ENCODE data around the gene KRCC1. TPM values are rescaled to one million over a fixed set of nuclear protein-coding genes. Genes with fewer than 3 reads are reported as not detected.
A peak's percentile ranks its signal among the peaks of the same experiment; 100 is the strongest.

Gene KRCC1
- 10 to 100 TPM; 31.7 to 43.7 (median 36.4) TPM for polyA plus RNA-seq (ENCODE audit: insufficient read length in 10 of 10)
- long read RNA-seq, donor 1, transcript KRCC1-201 (4 exons, 1,753 nt): major isoform, 12 of 17 reads
- long read RNA-seq, donor 1, partial matches to known transcripts: 5 of 17 reads
- long read RNA-seq, donor 1, other reads (novel, unspliced or antisense): 0 of 17 reads
- long read RNA-seq, donor 2, transcript KRCC1-201 (4 exons, 1,753 nt): major isoform, 18 of 18 reads
- long read RNA-seq, donor 2, partial matches to known transcripts: 0 of 18 reads
- long read RNA-seq, donor 2, other reads (novel, unspliced or antisense): 0 of 18 reads
- long read RNA-seq, donor 3: 0 reads
- long read RNA-seq, donor 4, transcript KRCC1-201 (4 exons, 1,753 nt): major isoform, 10 of 10 reads
- long read RNA-seq, donor 4, partial matches to known transcripts: 0 of 10 reads
- long read RNA-seq, donor 4, other reads (novel, unspliced or antisense): 0 of 10 reads
- long read RNA-seq, donor 5, transcript KRCC1-201 (4 exons, 1,753 nt): major isoform, 15 of 171 reads
- long read RNA-seq, donor 5, partial matches to known transcripts: 123 of 171 reads
- long read RNA-seq, donor 5, other reads (novel, unspliced or antisense): 33 of 171 reads
- long read RNA-seq, donor 6, transcript KRCC1-201 (4 exons, 1,753 nt): major isoform, 5 of 11 reads
- long read RNA-seq, donor 6, partial matches to known transcripts: 6 of 11 reads
- long read RNA-seq, donor 6, other reads (novel, unspliced or antisense): 0 of 11 reads
- long read RNA-seq, donor 7, transcript KRCC1-201 (4 exons, 1,753 nt): major isoform, 11 of 11 reads
- long read RNA-seq, donor 7, partial matches to known transcripts: 0 of 11 reads
- long read RNA-seq, donor 7, other reads (novel, unspliced or antisense): 0 of 11 reads
- long read RNA-seq, donor 8, transcript KRCC1-201 (4 exons, 1,753 nt): major isoform, 14 of 14 reads
- long read RNA-seq, donor 8, partial matches to known transcripts: 0 of 14 reads
- long read RNA-seq, donor 8, other reads (novel, unspliced or antisense): 0 of 14 reads
- long read RNA-seq, donor 9, partial matches to known transcripts: 0 of 2 reads
- long read RNA-seq, donor 9, other reads (novel, unspliced or antisense): 0 of 2 reads

DNA sequence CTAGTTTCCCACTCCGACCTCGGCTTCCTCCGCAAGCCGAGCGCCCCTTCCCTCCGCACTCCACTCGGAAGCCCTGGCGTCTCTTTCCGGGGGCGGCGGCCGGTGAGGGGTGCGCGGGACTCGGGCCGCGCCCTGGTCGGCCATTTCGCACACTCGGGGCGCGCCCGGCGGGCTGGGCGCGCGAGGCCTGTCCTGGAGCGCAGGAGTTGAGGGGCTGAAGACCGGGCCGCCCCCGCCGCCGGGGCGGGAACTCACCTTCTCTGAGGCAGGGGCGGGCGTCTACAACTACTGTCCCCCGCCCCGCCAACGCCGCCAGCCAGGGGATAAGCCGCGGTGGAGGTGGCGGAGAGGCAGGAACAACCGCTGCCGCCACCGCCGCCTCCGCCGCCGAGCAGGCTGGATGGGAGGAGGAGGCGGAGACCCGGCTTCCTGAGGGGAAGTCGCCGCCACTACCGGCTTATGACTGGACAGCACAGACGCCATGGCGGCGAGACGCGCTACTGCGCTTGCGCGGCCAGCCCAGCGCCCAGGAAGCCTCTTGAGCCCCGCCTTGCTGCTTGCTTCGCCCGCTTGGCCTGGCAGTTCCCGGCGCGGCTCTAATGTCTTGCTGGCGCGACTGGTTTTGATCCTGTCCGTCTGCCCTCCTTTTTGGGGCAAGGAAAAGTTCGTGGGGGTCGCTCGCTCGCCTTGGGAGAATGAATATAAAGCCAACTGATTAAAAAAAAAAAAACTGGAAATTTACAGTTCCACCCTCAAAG is at the start of gene KRCC1:
Gene KRCC1 (minus strand): TSS at position 413 of the 758 bp plus-strand sequence. CDS start 27,220 bp downstream, outside the sequence.
- DNase-seq: peak; percentile 96 to 98 (median 96)

DNA sequence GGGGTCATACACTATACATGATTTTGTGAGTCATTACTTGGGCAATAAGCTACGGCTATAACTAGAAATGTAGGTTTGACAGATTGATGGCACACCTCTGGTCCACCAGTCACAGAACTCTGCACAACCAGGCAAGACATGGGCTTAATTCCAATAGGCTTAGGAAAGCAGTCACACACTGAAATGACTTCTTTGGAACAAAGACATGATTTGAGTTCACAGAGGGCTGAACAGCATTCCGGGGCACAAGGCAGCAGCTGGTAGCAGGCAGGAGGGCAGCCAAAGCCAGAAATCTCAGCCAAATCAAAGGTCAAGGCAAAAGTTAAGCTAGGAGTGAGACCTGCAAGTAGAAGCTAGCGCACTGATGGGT is 44.9 kb upstream of the KRCC1 start:
- peak in 2 of 3 donors; percentile 20 to 38 for DNase-seq

DNA sequence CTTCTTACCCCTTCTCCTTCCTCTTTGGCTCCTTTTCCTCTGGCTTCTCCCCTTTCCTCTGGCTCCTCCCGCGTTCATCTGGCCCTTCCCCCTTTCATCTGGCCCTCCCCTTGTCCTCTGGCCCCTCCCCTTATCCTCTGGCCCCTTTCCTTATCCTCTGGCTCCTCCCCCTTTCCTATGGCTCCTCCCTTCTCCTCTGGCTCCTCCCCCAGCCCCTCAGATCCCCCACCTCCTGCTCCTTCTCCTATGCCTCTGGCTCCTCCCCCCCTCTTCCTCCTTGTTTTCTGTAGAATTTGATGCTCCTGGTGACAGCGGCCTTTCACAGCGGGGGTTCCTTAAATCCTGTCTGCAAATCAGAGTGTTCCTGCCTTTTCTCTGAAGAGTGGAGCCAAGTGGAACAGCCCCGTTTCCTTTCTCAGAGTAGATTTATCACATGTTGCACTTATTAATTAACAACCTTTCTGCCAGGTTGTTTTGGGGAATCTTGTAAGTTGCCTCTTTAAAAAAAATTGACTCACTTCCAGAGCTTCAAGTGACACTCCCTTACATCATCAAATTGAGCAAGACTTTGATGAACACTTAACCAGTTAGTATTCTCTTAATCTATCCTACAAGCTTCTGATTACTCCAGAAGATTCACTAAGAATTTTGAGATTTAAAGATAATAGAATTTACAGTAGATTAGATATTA is 44.4 kb upstream of the KRCC1 start:
- no peak for DNase-seq

DNA sequence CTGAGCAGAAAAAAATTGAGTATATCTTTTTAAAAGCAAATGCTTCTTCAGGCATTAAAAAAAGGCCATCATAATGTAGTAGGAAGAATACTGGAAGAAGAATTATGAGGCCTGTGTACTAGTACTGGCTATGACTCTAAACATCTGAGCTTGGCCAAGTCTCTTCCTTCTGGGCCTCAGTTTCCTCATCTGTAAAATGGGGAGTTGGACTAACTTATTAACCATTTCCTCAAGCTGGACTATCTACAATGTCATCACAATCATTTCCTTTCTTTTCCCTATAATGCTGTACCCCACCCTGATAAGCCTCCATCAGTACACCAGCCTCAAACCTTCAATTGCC is 42.9 kb upstream of the KRCC1 start:
- DNase-seq: no peak

DNA sequence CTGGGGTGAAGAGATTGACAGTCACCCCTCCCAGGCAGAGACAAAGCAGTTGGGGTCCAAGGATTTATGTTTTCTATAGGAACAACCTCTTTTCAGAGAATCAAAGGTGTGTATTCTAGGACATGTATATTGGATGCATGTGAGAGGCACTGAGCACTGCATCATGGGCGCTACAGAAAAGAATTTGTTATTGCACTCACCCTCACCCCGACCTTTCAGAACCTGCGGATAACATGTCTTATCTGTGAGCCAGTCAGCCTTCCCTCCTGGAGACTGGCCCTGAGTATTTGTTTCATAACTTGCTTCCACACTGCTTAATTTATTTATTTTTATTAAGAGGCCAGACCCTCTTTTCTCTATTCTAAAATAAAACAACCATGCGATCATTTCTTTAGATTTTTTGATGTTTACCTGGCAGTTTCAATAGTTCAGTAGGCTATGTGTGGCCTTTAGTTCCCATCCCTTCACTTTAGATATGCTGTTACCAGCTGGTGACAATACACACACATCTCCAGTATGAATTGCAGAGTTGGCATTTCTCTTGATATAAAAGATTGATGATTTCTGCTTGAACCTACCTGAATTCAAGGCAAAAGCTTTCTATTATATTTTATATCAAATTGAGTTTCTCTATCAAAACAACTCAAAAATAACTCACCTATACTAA is 42.4 kb upstream of the KRCC1 start:
- no peak for DNase-seq

DNA sequence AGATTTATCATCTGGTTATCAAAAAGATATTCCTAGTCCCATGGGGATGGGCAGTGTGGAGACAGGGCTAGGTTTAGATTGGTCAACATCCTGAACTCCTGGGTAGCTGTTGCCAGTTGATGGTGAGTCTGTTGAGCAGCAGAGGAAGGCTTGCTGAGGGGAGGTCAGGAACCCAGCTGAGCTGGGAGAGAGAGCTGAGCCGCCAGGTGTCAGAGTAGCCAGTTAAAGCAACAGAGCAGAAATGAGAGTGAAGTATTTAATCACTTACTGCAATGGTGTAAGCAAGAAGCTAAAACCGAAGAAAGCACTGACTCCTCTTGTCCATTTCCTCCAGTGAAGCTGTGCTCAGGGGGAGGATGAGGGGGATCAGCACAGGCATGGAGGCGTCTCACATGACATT is 41.6 kb upstream of the KRCC1 start:
- DNase-seq: no peak

DNA sequence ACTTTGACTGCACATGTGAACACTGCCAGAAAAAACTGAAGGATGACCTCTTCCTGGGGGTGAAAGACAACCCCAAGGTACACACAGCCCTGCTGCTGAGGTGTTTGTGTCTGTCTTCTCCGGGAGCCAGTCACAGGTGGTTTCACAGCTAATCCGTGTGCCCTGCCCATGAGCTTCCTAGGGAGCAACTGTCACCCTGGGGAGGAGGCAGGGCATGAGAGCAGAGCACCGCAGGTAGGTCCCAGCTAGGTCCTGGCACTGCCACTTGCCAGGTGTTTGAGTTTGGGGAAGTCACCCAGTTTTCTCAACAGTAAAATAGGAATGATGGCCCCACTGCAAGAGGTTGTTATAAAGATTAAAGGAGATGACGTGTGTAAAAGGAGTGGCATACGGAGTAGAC is 41.1 kb upstream of the KRCC1 start:
- DNase-seq: no peak

DNA sequence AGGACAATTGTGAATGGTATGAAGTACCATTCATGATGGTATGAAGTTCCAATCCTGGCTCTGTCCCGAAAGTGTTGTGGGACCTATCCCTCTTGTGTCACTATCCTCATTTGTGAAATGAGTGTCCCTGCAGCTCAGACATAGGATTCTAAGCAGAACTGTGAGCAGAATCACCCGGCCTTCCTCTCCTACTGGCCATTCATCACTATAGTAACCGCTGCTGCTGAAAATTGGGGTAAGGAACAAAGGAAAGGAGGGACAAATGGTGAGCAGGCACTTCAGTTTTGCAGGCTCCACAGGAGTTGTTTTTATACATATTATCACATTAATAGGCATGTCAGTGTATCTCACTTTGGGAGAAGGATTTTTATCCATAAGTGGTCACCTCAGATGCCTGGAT is 39.4 kb upstream of the KRCC1 start:
- no peak for DNase-seq

DNA sequence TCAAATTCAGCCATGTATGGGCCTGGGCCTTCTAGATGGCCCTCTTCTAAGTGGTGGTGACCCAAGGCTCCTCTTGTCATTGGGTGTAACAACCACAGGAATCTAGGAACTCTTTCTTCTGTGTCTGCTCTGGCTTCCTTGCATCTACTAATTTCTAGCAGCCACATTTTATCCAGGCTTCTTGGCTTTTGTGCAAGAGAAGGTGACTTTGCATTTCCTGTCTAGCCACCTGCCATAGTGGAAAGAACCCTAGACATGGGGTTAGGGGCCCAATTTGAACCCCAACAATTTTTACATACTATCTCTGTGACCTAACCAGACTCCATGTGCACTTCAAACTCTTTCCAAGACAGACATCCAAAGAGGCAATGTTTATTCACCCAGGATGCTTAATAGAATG is 37.2 kb upstream of the KRCC1 start:
- no peak for DNase-seq

DNA sequence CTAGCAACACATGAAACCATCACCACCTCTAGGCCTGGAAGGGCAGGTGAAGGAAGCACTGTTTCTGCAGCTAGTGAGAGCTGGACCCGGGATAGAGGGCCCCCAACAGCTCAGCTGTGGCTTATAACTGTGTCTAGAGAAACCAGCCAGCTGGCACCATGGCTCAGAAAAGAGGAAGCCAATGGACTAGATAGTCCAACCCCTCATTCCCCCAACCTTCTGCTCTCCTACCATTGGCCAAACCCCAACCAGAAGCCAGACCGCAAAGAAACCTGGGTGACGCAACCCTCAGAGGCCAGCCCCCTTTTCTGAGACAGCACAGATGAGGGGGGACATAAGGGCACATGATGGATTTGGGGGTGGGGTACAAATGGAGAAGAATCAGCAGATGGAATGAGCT is 36.4 kb upstream of the KRCC1 start:
- DNase-seq: no peak

DNA sequence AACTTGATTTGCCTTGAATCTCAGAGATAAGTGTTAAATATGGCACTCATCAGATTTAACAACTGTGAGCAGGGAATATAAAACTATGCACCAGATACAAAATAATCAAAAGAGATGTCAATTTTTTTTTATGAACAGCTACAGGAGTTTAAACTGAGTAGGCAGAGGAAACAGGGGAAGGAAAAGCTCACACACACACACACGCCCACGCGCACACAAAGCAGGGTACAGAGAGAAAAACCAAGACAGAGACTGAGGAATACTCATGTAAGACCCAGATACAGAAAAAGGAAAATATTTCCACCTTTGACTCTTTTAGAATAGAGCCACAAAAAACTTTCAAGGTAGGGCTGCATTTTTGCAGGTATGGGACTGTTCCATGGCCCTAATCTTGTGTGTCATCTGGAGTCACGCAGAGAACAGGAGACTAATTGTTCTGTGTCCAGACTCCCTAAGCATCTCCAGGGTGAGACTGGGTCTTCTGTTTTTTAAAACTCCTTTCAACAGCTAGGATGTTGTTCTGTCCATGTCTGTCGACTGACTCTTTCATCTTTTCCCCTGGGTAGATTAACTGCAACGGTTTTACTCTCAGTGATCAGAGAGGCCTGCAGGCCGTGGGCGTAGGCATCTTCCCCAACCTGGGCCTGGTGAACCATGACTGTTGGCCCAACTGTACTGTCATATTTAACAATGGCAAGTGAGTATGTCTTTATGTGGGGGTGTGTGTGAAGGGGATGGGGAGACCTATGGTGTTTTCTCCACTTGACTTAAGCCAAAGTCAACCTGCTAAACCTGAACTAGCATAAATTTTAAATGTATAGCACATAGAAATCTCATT is 35.1 kb upstream of the KRCC1 start:
- no peak for DNase-seq

DNA sequence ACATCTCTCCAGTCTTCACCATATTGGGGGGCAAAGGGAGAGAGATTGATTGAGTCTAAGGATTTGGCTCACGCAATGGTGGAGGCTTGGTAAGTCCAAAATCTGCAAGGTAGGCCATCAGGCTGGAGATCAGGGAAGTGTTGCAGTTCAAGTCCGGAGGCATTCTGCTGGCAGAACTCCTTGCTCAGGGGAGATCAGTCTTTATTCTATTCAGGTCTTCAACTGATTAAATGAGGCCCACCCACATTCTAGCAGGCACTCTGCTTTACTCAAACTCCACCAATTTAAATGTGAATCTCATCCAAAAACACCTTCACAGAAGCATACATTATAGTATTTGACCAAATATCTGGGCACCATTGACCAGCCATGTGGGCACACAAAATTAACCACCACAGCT is 33.4 kb upstream of the KRCC1 start:
- no peak for DNase-seq

DNA sequence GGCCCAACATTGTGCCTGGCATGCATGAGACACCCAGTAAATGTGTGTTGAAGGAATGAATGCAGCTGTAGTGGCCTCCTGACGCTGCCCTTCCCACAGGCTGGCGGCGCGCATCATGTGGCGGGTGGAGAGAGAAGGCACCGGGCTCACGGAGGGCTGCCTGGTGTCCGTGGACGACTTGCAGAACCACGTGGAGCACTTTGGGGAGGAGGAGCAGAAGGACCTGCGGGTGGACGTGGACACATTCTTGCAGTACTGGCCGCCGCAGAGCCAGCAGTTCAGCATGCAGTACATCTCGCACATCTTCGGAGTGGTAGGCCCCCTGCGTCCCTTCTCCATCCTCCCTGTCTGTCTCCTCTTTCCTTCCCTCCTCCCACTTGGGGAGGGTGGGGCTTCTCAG is 32.2 kb upstream of the KRCC1 start:
- no peak for DNase-seq

DNA sequence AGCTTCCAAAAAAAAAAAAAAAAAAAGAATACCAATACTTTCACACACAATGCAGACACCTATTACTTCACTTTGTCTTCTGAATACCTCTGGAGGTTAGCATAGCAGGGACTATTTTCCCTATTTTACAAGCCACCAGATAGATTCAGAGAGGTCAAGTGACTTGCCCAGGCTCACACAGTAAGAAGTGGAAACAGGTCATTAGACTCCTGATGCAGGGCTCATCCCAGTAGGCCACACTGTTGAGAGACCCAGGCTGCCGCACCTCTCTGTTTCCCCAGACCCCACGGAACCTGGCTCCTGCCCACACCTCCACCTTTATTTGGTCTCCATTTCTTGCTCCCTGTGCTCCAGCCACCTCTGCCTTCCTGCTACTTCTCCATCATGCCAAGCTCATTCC is 31.5 kb upstream of the KRCC1 start:
- DNase-seq: no peak

DNA sequence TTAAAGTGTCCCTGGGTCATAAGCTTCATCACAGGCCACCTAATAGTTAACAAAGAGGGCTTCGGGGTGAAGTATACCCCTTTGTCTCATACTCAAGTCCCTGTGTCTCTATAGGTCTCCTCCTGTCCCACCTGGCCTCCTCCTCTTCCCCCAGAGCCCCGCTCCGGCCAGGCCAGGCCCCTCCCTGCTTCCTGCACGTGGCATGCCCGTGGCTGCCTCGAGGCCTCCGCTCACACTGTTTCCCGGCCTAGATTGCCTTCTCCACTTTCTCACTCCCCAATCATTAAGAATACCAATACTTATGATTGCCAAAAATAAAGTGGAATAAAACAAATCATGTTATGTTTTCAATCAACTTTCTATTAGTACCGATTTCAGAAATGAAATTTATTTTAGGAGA is 30.8 kb upstream of the KRCC1 start:
- DNase-seq: no peak

DNA sequence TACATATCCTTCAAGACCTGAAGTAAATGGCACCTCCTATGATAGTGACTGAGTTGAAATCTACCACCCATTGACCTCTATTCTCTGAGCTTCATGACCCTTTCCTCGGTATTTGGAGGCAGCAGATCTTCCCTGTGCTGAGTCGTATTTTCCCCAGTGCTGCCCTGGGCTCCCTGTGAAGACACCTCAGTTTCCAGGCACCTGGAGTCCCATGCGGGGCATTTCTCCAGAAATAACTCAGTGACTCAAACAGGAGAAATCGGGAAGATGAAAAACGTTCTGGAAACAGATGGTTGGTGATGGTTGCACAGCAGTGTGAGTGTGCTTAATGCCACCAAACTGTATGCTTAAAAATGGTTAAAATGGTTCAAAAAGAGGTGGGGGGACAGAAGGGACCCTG is 30.0 kb upstream of the KRCC1 start:
- DNase-seq: no peak

DNA sequence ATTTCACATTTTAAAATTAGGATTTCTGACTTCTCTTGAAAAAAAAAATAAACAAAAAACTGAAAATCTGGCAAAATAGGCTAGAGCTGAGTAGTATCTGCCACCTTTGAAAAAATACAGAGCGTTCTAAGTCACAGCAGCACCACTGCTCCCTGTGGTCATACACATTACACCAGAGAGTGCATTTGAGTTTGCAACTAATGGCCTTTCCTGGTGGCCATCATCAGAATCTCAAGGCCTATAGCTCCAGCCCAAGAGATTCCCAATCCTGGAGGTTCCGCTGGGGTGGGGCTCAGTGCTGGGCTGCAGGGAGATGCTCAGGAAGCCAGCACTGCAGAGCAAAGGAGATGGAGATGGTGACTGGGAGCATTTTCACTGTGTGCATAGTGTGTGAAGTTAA is 29.5 kb upstream of the KRCC1 start:
- no peak for DNase-seq

DNA sequence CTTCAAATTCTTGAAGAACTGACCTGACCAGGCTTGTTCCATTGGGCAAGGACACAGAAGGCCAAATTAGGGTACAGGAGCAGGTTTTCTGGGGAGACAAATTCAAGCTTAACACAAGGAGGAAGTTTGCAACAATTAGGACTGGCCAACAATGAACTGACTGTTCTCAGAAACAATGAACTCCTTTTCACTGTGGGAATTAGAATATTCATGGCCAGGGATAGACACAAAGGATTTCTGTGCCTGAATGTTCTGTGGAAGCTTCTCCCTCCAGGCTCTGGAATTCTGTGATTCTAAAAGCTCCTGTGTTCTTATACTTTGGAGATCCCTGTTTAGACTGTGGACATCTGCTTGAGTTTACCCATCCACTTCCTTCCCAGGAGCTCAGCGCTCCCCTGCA is 27.2 kb upstream of the KRCC1 start:
- DNase-seq: no peak

DNA sequence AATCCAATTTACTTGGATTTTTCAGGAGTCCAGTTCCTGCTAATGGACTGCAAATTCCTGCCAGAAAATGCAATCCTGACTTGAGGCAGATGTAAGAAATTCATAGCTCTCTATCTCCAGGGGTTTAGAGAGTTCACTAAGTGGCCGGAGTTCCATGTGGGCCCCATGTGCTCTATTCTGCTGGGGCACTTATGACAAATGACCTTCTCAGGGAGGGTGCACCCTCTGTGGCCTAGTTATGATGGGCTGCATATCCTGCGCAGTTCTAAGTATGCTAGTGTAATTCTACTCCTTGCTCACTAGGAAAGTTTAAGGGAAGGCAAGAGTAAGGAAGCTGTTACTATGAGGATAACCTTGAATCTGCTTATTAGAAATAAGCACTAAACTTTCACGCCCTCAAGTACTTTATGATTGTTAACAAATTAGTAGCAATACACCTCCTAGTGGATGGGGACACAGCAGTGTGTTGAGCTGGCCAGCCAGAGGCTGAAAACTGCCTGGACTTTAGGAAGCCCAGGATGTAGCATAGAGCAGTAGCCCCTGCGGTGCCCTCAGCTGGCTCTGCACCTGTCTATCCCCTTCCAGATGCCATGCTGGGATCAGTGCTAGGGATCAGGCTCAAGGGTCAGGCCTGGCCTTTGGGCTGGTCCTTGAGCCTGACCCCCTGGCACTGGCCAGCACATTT is 26.5 kb upstream of the KRCC1 start:
- no peak for DNase-seq
